Ishikawa (cell line): ENCODE results near the gene XRCC3.

Experiments used
- CEBPB ChIP-seq: IDR thresholded peaks from 2 replicates; pipeline ENCODE4 v1.6.1; 2012
- CREB1 ChIP-seq: IDR thresholded peaks from 2 replicates; pipeline ENCODE4 v1.6.1; 2012; ENCODE audit warnings: low read depth
- EP300 ChIP-seq: IDR thresholded peaks from 2 replicates; pipeline ENCODE4 v1.6.1; 2012; ENCODE audit warnings: borderline replicate concordance
- RAD21 ChIP-seq: IDR thresholded peaks from 2 replicates; pipeline ENCODE4 v1.6.1; 2012; ENCODE audit warnings: low read depth
- REST ChIP-seq: IDR thresholded peaks from 2 replicates; pipeline ENCODE4 v1.6.1; 2012; ENCODE audit warnings: low read depth, mild to moderate bottlenecking
- TEAD4 ChIP-seq: IDR thresholded peaks from 2 replicates; pipeline ENCODE4 v1.6.1; 2012
- YY1 ChIP-seq: IDR thresholded peaks from 2 replicates; pipeline ENCODE4 v1.6.1; 2012; ENCODE audit warnings: low read depth

- TF ChIP-seq CREB1 (no peak), EP300 (no peak), REST (no peak), CEBPB (no peak), RAD21 (no peak), YY1 (no peak), TEAD4 (no peak)
Observed at GRCh38 chr14:103688441-103688840, 26.8 kb downstream of the XRCC3 start.
